Measurements from ENCODE around the gene KCNC2. TPM values are rescaled to one million over a fixed set of nuclear protein-coding genes. Genes with fewer than 3 reads are reported as not detected.

Gene KCNC2
- polyA plus RNA-seq, 1 donor from 2014 or later: 7.4 TPM

GRCh38 chr12:75116646-75117198 is 92.9 kb downstream of the KCNC2 start:
- Histone ChIP-seq H3K79me2 (replicated peaks; ENCODE audit: insufficient read depth, low read length) (no peaks in the 10 kb centered on the region), H3F3A (ENCODE audit: insufficient read depth, low read length, poor library complexity, severe bottlenecking) (no peaks in the 10 kb centered on the region), H3K9ac (ENCODE audit: low read length) (no peak overlapping the region), H3K9me2 (ENCODE audit: insufficient read depth, low read length) (no peaks in the 10 kb centered on the region), H3K27ac (ENCODE audit: low read length) (no peak overlapping the region), H3K9me3 (ENCODE audit: low read length) (no peaks in the 10 kb centered on the region), H3K36me3 (ENCODE audit: insufficient read depth, low read length) (no peaks in the 10 kb centered on the region), H3K27me3 (ENCODE audit: insufficient read depth, low read depth, low read length) (no peaks in the 10 kb centered on the region), H2AFZ (ENCODE audit: low read depth, low read length) (no peak overlapping the region), H3K4me3 (ENCODE audit: low read length) (no peak overlapping the region), H3K4me2 (ENCODE audit: low read length) (no peak overlapping the region), H4K20me1 (ENCODE audit: insufficient read depth) (no peaks in the 10 kb centered on the region)
- no peak for TF ChIP-seq CTCF (IDR thresholded peaks at IDR 0.05; ENCODE audit: poor library complexity, severe bottlenecking)
- TF ChIP-seq TAF1 (IDR thresholded peaks at IDR 0.05; ENCODE audit: low read depth): no peak
- TF ChIP-seq REST (IDR thresholded peaks at IDR 0.05; ENCODE audit: borderline replicate concordance): no peak
- TF ChIP-seq SMC3 (conservative IDR thresholded peaks at IDR 0.05; ENCODE audit: poor library complexity): no peak
- TF ChIP-seq EP300 (conservative IDR thresholded peaks at IDR 0.05; ENCODE audit: poor library complexity, severe bottlenecking): no peak
- TF ChIP-seq EZH2 (IDR thresholded peaks at IDR 0.05; ENCODE audit: borderline replicate concordance, insufficient read depth, low read length, poor library complexity, severe bottlenecking): no peak
- TF ChIP-seq POLR2AphosphoS5 (IDR thresholded peaks at IDR 0.05): no peak
- no peak for TF ChIP-seq RAD21 (conservative IDR thresholded peaks at IDR 0.05)
- no peak for TF ChIP-seq MXI1 (conservative IDR thresholded peaks at IDR 0.05; ENCODE audit: poor library complexity, severe bottlenecking)

DNA sequence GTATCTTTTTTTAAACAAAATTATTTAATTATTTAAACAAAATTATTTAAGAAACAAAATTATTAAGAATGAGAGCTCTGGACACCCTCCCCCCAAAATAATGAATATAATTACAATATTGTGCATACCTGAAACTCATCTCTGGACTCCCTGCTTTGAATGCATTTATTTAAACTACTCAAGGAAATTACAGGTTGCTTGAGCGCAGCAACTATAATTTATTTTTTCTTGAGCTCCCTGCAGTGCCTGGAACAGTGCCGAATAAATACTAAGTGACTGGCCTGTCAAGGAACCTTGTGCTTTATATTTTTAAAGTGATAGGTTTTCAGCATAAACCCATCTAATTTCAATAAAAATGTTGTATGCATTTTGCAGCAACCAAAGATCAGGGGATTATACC is 93.9 kb downstream of the KCNC2 start:
- H3K4me2 ChIP-seq (ENCODE audit: low read length): no peak overlapping the region
- H4K20me1 ChIP-seq (ENCODE audit: insufficient read depth): no peaks in the 10 kb centered on the region
- H2AFZ ChIP-seq (ENCODE audit: low read depth, low read length): no peak overlapping the region
- no peak overlapping the region for H3K9ac ChIP-seq (ENCODE audit: low read length)
- H3K4me3 ChIP-seq (ENCODE audit: low read length): no peak overlapping the region
- H3K36me3 ChIP-seq (ENCODE audit: insufficient read depth, low read length): no peaks in the 10 kb centered on the region
- no peak overlapping the region for H3K27ac ChIP-seq (ENCODE audit: low read length)
- no peaks in the 10 kb centered on the region for H3K9me3 ChIP-seq (ENCODE audit: low read length)
- no peak for TF ChIP-seq TAF1 (IDR thresholded peaks at IDR 0.05; ENCODE audit: low read depth)
- TF ChIP-seq MXI1 (conservative IDR thresholded peaks at IDR 0.05; ENCODE audit: poor library complexity, severe bottlenecking): no peak
- TF ChIP-seq POLR2AphosphoS5 (IDR thresholded peaks at IDR 0.05): no peak
- TF ChIP-seq EZH2 (IDR thresholded peaks at IDR 0.05; ENCODE audit: borderline replicate concordance, insufficient read depth, low read length, poor library complexity, severe bottlenecking): no peak
- TF ChIP-seq SMC3 (conservative IDR thresholded peaks at IDR 0.05; ENCODE audit: poor library complexity): no peak
- TF ChIP-seq EP300 (conservative IDR thresholded peaks at IDR 0.05; ENCODE audit: poor library complexity, severe bottlenecking): no peak
- no peak for TF ChIP-seq REST (IDR thresholded peaks at IDR 0.05; ENCODE audit: borderline replicate concordance)
- TF ChIP-seq CTCF (IDR thresholded peaks at IDR 0.05; ENCODE audit: poor library complexity, severe bottlenecking): no peak
- TF ChIP-seq RAD21 (conservative IDR thresholded peaks at IDR 0.05): no peak
- no peaks in the 10 kb centered on the region for H3K9me2 ChIP-seq (ENCODE audit: insufficient read depth, low read length)
- no peaks in the 10 kb centered on the region for H3F3A ChIP-seq (ENCODE audit: insufficient read depth, low read length, poor library complexity, severe bottlenecking)
- no peaks in the 10 kb centered on the region for H3K27me3 ChIP-seq (ENCODE audit: insufficient read depth, low read depth, low read length)
- no peaks in the 10 kb centered on the region for H3K79me2 ChIP-seq (replicated peaks; ENCODE audit: insufficient read depth, low read length)
